ENCODE data around the gene CWC22.

The CWC22 gene

DNA sequence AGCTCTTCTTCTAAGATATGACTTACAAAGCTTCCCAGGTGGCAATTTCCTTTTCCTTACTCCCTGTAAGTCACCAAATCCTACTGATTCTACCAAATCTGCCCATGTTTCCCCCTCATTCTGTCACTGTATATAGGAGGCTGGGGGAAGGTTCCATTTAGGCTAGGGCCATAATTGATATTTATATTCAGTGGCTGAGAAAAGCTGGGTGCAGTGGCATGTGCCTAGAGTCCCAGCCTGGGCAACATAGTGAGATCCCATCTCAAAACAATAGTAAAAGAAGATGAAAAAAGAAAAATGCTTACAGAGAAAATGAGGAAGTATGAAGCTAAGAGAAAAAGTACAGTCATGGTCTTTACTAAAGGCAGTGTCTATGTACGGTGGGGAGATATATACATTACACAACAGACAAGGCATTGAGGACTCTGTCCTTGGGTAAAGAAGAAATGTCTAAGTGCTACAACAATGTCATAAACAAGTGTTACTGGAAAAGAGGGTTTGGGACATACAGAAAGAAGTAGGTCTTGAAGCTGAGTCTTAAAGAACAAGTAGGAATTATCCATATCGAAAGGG lies 4.8 kb downstream of the CWC22 start:
- no peak overlapping the region for H3K9ac ChIP-seq (ENCODE audit: low read length)
- H3K4me3 ChIP-seq (ENCODE audit: low read length), result no peak overlapping the region
- H3K9me3 ChIP-seq (ENCODE audit: control insufficient read depth, low read length), result no peaks in the 10 kb centered on the region
- DNase-seq (ENCODE audit: low read depth), result no peak
- H3K27me3 ChIP-seq (replicated peaks; ENCODE audit: control insufficient read depth, insufficient read depth, low read length), result no peaks in the 10 kb centered on the region
- peaks cover 16% of the 10 kb centered on the region for H3K4me1 ChIP-seq (ENCODE audit: control insufficient read depth, insufficient read depth, low read length)
- H3K36me3 ChIP-seq (ENCODE audit: control insufficient read depth, insufficient read depth, low read length, severe bottlenecking), result no peaks in the 10 kb centered on the region

DNA sequence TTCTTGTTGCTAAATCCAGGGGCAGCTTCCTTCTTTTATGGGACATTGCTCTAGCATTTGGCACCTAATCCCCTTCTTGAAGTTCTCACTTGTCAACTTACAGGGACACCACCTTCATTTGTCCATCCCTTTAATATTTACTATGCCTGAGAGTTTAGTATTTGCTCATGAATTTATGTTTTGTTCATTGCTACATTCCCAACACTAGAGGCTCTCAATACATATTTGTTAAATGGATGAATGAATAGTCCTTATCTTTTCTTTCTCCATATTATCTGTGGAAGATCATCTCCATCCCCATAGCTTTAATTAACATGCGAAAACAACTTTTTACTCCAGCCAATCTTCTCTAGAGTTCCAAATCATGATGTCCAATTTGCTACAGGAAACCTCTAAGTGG lies 5.4 kb downstream of the CWC22 start:
- no peaks in the 10 kb centered on the region for H3K27me3 ChIP-seq (replicated peaks; ENCODE audit: control insufficient read depth, insufficient read depth, low read length)
- no peak overlapping the region for H3K9ac ChIP-seq (ENCODE audit: low read length)
- peaks cover 16% of the 10 kb centered on the region for H3K4me1 ChIP-seq (ENCODE audit: control insufficient read depth, insufficient read depth, low read length)
- no peaks in the 10 kb centered on the region for H3K9me3 ChIP-seq (ENCODE audit: control insufficient read depth, low read length)
- DNase-seq (ENCODE audit: low read depth), result no peak
- H3K36me3 ChIP-seq (ENCODE audit: control insufficient read depth, insufficient read depth, low read length, severe bottlenecking), result no peaks in the 10 kb centered on the region
- H3K4me3 ChIP-seq (ENCODE audit: low read length), result no peak overlapping the region

DNA sequence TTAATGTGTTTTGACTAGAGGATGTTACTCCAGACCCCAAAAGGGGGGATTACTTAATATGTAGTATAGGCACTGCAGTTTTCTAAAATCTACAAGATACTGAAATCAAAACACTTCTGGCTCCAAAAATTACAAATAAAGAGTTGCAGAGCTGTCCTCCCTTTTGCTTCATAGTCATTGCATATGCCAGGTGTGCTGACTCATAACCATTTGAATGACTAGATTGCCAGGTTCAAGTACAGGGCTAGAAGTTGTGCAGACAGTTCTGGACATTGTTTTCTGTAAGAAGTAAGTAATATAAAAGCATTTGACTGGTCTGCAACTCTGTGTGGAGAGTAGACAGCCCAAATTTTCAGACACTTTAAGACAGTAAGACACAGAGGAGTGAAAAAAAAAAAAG lies 6.7 kb downstream of the CWC22 start:
- Histone ChIP-seq H3K36me3 (ENCODE audit: control insufficient read depth, insufficient read depth, low read length, severe bottlenecking) (no peaks in the 10 kb centered on the region), H3K27me3 (replicated peaks; ENCODE audit: control insufficient read depth, insufficient read depth, low read length) (no peaks in the 10 kb centered on the region), H3K4me1 (ENCODE audit: control insufficient read depth, insufficient read depth, low read length) (peaks cover 7% of the 10 kb centered on the region), H3K9ac (ENCODE audit: low read length) (no peak overlapping the region), H3K4me3 (ENCODE audit: low read length) (no peak overlapping the region), H3K9me3 (ENCODE audit: control insufficient read depth, low read length) (no peaks in the 10 kb centered on the region)
- DNase-seq (ENCODE audit: low read depth), result peak; percentile 6

DNA sequence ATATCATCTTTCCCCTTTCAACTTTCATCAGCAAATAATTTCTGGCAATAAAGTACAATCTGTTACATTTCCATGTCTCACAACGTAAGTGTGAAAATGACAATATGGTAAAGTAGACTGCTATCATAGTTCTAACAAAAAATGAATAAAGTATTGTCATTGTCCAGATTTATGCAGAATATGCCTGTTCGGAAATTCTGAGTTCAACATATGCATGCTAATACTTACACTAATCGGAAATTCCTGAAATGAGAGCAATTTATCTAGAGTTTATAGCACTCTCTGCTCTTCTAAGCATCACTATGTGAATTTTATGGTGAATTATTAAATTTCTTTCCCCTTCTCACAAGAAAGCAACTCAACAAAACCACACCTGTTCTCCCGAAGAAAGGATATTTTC lies 8.1 kb downstream of the CWC22 start:
- no peaks in the 10 kb centered on the region for H3K4me1 ChIP-seq (ENCODE audit: control insufficient read depth, insufficient read depth, low read length)
- no peak overlapping the region for H3K4me3 ChIP-seq (ENCODE audit: low read length)
- no peaks in the 10 kb centered on the region for H3K27me3 ChIP-seq (replicated peaks; ENCODE audit: control insufficient read depth, insufficient read depth, low read length)
- no peak overlapping the region for H3K9ac ChIP-seq (ENCODE audit: low read length)
- no peak for DNase-seq (ENCODE audit: low read depth)
- H3K9me3 ChIP-seq (ENCODE audit: control insufficient read depth, low read length), result no peaks in the 10 kb centered on the region
- H3K36me3 ChIP-seq (ENCODE audit: control insufficient read depth, insufficient read depth, low read length, severe bottlenecking), result no peaks in the 10 kb centered on the region

DNA sequence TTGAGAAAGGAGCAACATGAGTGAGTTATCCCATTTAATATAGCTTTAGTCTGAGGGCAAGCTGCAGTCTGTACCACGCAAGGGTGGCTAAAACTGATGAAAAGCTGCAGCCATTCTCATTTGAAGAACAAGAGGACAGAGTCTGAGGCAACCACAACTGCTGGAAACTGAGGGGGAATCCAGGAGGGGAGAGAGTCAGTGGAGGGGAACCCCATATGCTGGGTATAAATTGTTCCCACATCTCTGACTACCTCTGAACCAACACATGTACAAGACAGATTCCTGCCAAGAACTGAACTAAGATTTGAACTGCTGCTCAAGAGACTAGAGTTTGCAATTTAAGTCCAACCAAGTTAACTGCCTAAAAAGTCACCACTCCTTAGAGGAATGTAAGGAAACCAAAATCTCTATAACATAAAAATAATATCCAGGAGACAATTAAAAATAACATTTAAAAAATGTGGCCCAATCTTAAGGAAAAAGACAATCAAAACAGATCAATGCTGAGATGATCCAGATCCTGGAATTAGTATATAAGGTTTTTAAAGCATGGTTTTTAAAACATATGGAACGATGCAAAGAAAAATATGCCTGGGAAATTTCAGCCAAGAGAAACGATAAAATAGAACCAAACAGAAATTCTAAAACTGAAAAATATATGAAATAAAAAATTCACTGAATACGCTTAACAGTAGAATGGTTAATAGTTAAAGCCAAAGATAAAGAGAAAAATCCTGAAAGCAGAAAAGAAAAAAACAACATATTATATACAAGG lies 11.2 kb downstream of the CWC22 start:
- Histone ChIP-seq H3K36me3 (ENCODE audit: control insufficient read depth, insufficient read depth, low read length, severe bottlenecking) (peaks cover 17% of the 10 kb centered on the region), H3K4me3 (ENCODE audit: low read length) (no peak overlapping the region), H3K9me3 (ENCODE audit: control insufficient read depth, low read length) (no peaks in the 10 kb centered on the region), H3K4me1 (ENCODE audit: control insufficient read depth, insufficient read depth, low read length) (no peaks in the 10 kb centered on the region), H3K9ac (ENCODE audit: low read length) (no peak overlapping the region), H3K27me3 (replicated peaks; ENCODE audit: control insufficient read depth, insufficient read depth, low read length) (no peaks in the 10 kb centered on the region)
- no peak for DNase-seq (ENCODE audit: low read depth)

DNA sequence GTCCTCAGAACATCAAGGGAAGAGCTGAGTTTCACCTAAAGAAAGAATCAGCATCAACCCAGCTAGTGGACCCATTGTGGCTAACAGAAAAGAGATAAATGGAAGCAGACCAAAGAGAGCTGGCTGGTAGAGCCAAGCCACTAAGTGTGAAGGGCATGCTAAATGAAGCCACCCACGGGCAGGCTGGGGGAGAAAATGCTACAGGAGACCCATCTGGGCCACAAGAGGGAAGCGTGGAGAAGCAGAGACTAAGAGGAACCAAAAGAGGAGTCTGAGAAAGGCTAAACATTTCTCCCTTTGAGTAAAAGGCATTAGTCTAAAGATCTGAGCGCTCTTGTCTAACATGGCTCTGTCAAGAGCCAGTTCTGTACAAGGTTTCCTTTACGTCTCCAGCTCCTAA lies 15.8 kb downstream of the CWC22 start:
- Histone ChIP-seq H3K9me3 (ENCODE audit: control insufficient read depth, low read length) (no peaks in the 10 kb centered on the region), H3K27me3 (replicated peaks; ENCODE audit: control insufficient read depth, insufficient read depth, low read length) (no peaks in the 10 kb centered on the region), H3K36me3 (ENCODE audit: control insufficient read depth, insufficient read depth, low read length, severe bottlenecking) (peaks cover 47% of the 10 kb centered on the region), H3K4me1 (ENCODE audit: control insufficient read depth, insufficient read depth, low read length) (no peaks in the 10 kb centered on the region), H3K4me3 (ENCODE audit: low read length) (no peak overlapping the region), H3K9ac (ENCODE audit: low read length) (no peak overlapping the region)
- no peak for DNase-seq (ENCODE audit: low read depth)

DNA sequence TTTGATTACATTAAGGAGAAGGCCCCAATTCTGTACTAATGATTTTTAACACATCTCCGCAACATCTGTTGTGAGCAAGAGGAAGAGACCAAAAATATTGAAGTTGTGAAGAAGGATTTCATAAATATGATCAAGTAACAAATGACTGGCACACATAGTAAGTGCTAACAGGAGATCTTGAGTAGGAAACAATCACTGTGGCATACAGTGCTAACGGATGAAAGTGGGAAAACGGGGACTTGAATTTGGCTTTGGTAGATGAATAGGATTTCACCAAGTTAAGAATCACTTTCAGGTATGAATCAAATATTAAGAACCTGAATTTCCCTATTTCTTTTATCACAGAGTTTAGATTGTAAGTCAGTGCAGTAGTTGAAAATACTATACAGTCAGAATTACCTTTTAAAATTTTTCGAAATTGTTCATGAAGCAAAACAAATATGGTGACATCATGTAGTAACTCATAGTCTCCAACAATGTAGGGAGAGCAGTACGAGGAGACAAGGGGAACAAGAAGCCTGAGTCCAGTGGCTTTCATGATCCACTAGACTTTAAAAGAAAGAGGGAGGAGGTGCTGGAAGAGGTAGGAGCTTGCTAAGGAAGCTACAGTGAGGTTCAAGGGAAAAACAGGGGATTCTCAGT lies 16.3 kb downstream of the CWC22 start:
- Histone ChIP-seq H3K9me3 (ENCODE audit: control insufficient read depth, low read length) (no peaks in the 10 kb centered on the region), H3K4me3 (ENCODE audit: low read length) (no peak overlapping the region), H3K4me1 (ENCODE audit: control insufficient read depth, insufficient read depth, low read length) (no peaks in the 10 kb centered on the region), H3K36me3 (ENCODE audit: control insufficient read depth, insufficient read depth, low read length, severe bottlenecking) (peaks cover 53% of the 10 kb centered on the region), H3K27me3 (replicated peaks; ENCODE audit: control insufficient read depth, insufficient read depth, low read length) (no peaks in the 10 kb centered on the region), H3K9ac (ENCODE audit: low read length) (no peak overlapping the region)
- DNase-seq (ENCODE audit: low read depth), result no peak

DNA sequence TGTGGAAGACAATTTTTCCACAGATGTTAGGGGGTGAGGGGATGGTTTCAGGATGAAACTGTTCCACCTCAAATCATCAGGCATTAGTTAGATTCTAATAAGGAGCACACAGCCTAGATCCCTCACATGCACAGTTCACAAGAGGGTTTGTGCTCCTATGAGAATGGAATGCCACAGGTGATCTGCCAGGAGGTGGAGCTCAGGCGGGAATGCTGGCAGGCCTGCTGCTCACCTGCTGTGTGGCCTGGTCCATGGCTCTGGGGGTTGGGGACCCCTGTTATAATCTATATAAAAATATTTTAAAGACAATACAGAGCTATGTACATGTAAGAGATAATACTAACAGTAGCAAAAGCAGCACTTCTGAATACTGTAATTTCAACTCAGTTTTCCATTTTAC lies 19.2 kb downstream of the CWC22 start:
- Histone ChIP-seq H3K36me3 (ENCODE audit: control insufficient read depth, insufficient read depth, low read length, severe bottlenecking) (peaks cover 76% of the 10 kb centered on the region), H3K4me1 (ENCODE audit: control insufficient read depth, insufficient read depth, low read length) (no peaks in the 10 kb centered on the region), H3K9me3 (ENCODE audit: control insufficient read depth, low read length) (no peaks in the 10 kb centered on the region), H3K27me3 (replicated peaks; ENCODE audit: control insufficient read depth, insufficient read depth, low read length) (no peaks in the 10 kb centered on the region), H3K4me3 (ENCODE audit: low read length) (no peak overlapping the region), H3K9ac (ENCODE audit: low read length) (no peak overlapping the region)
- DNase-seq (ENCODE audit: low read depth), result no peak

DNA sequence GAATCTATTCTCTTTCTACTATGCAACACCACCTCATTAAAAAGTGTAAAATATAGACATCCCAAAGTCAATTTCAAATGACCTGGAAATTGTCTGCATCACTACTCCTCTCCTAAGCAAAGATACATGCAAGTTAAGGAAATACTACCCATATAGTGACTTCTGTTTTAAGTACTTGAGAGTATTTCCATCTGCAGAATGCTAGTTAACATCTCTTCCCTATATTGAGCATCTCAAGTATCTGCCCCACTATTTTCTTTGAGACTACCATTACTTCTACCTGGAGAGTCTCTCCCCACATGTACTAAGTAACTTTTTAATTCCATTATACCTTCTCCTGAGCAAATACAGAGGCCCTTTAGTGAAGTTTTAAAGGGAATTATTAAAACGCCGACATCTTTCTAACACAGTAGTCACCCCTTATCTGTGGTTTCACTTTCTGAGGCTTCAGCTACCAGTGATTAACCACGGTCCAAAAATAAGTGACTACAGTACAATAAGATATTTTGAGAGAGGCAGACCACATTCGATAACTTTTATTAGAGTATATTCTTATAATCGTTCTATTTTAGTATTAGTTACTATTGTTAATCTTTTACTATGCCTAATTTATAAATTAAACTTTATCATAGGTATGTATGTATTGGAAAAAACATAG lies 21.8 kb downstream of the CWC22 start:
- no peaks in the 10 kb centered on the region for H3K27me3 ChIP-seq (replicated peaks; ENCODE audit: control insufficient read depth, insufficient read depth, low read length)
- no peak overlapping the region for H3K9ac ChIP-seq (ENCODE audit: low read length)
- no peaks in the 10 kb centered on the region for H3K9me3 ChIP-seq (ENCODE audit: control insufficient read depth, low read length)
- no peaks in the 10 kb centered on the region for H3K4me1 ChIP-seq (ENCODE audit: control insufficient read depth, insufficient read depth, low read length)
- DNase-seq (ENCODE audit: low read depth), result no peak
- no peak overlapping the region for H3K4me3 ChIP-seq (ENCODE audit: low read length)
- peaks cover 84% of the 10 kb centered on the region for H3K36me3 ChIP-seq (ENCODE audit: control insufficient read depth, insufficient read depth, low read length, severe bottlenecking)

DNA sequence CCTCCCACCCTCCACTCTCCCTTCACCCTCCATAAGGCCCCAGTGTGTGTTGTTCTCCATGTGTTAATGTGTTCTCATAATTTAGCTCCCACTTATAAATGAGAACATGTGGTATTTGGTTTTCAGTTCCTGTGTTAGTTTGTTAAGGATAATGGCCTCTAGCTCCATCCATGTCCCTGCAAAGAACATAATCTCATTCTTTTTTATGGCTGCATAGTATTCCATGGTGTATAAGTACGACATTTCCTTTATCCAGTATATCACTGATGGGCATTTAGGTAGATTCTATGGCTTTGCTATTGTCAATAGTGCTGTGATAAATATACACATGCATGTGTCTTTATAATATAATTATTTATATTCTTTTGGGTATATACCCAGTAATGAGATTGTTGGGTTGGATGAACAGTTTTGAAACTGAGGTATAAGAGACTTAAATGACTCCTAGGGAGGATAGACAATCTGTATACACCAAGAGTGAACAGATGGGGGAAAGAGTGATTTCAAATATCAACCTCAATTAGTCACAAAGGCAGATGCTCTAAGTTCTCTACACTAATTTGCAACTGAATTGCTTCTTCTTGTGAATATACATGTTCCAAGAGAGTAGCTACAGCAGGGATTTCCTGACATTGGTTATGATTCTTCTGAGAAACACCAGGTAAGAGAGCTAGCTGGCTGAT lies 23.7 kb downstream of the CWC22 start:
- H3K9ac ChIP-seq (ENCODE audit: low read length), result no peak overlapping the region
- no peak for DNase-seq (ENCODE audit: low read depth)
- no peaks in the 10 kb centered on the region for H3K9me3 ChIP-seq (ENCODE audit: control insufficient read depth, low read length)
- H3K4me3 ChIP-seq (ENCODE audit: low read length), result no peak overlapping the region
- H3K27me3 ChIP-seq (replicated peaks; ENCODE audit: control insufficient read depth, insufficient read depth, low read length), result no peaks in the 10 kb centered on the region
- no peaks in the 10 kb centered on the region for H3K4me1 ChIP-seq (ENCODE audit: control insufficient read depth, insufficient read depth, low read length)
- peaks cover 91% of the 10 kb centered on the region for H3K36me3 ChIP-seq (ENCODE audit: control insufficient read depth, insufficient read depth, low read length, severe bottlenecking)

DNA sequence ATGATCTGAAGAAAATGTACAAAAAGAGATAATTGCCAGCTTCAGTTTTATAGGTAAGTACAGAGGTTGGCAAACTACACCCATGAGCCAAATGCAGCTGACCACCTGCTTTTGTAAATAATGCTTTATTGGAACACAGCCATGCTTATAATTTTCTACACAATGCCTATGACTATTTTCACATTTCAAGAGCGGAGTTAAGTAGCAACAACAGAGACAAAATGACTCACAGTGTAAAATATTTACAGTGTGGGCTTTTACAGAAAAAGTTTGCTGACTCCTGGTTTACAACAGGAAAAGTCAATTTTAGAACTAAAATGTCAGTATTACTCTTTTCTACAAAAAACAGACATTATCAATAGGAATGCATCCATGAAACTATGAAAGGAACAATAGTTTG lies 26.0 kb downstream of the CWC22 start:
- Histone ChIP-seq H3K4me1 (ENCODE audit: control insufficient read depth, insufficient read depth, low read length) (no peaks in the 10 kb centered on the region), H3K4me3 (ENCODE audit: low read length) (no peak overlapping the region), H3K9me3 (ENCODE audit: control insufficient read depth, low read length) (no peaks in the 10 kb centered on the region), H3K27me3 (replicated peaks; ENCODE audit: control insufficient read depth, insufficient read depth, low read length) (no peaks in the 10 kb centered on the region), H3K9ac (ENCODE audit: low read length) (no peak overlapping the region), H3K36me3 (ENCODE audit: control insufficient read depth, insufficient read depth, low read length, severe bottlenecking) (peaks cover 80% of the 10 kb centered on the region)
- DNase-seq (ENCODE audit: low read depth), result peak; percentile 52
